GM12892 (cell line): Measurements from ENCODE around the gene MTLN.

Source experiments
- POLR2A ChIP-seq: IDR thresholded peaks from 2 replicates; pipeline ENCODE4 v1.6.1; 2011; ENCODE audit warnings: low read depth, low read length, control low read depth
- POLR2AphosphoS5 ChIP-seq: IDR thresholded peaks from 2 replicates; pipeline ENCODE4 v1.6.1; 2011; ENCODE audit warnings: low read depth, low read length, control low read depth

DNA sequence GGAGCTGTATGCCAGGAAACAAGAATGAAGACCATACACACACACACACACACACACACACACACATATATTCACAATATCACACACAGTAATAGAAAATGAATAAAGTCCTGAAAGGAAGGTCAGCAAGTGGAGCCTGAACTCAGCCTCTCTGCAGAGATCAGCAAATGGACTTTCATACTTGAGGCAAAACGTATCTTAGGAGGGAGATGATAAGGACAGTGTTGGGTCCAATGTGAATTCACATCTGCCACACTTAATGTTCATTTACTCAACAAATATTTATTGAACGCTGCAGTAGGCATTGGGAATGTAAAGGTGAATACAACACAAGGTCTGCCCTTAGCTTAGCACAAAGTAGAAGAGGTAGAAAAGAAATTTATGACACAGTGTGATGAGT is 2.7 kb upstream of the MTLN start:
- no peak for TF ChIP-seq POLR2A
- TF ChIP-seq POLR2AphosphoS5: no peak
